KMS-11 (cell line): ENCODE data around the gene REEP1.

Experiments
- H2AFZ ChIP-seq: fragments of 200-600 bp; sonication (generic); 2 replicates; pipeline ENCODE4 v1.6.1; 2016; ENCODE audit warnings: antibody characterized with exemption, mixed run types, low read depth
- H3K27ac ChIP-seq: fragments of 200-600 bp; sonication (generic); 2 replicates; pipeline ENCODE4 v1.6.1; 2016; ENCODE audit warnings: mild to moderate bottlenecking, mixed run types
- H3K27me3 ChIP-seq: fragments of 200-600 bp; sonication (generic); 2 replicates; pipeline ENCODE4 v1.6.1; 2017; ENCODE audit warnings: mild to moderate bottlenecking, low read depth, mixed run types, moderate library complexity; ENCODE audit not compliant: insufficient read depth
- H3K36me3 ChIP-seq: fragments of 200-600 bp; sonication (generic); 2 replicates; pipeline ENCODE4 v1.6.1; 2017; ENCODE audit warnings: mild to moderate bottlenecking, mixed run types; ENCODE audit not compliant: insufficient read depth
- H3K4me1 ChIP-seq: fragments of 200-600 bp; sonication (generic); 2 replicates; pipeline ENCODE4 v1.6.1; 2016; ENCODE audit warnings: mild to moderate bottlenecking, low read depth, mixed run types; ENCODE audit not compliant: poor library complexity, severe bottlenecking
- H3K4me2 ChIP-seq: fragments of 200-600 bp; sonication (generic); 2 replicates; pipeline ENCODE4 v1.7.0; 2016; ENCODE audit warnings: mild to moderate bottlenecking, mixed run types
- H3K4me3 ChIP-seq: fragments of 200-600 bp; sonication (generic); IDR thresholded peaks from 2 replicates; pipeline ENCODE4 v1.6.1; 2017; ENCODE audit warnings: low read depth, low read length, mixed read lengths; ENCODE audit not compliant: insufficient read depth
- H3K79me2 ChIP-seq: fragments of 200-600 bp; sonication (generic); 2 replicates; pipeline ENCODE4 v1.6.1; 2016; ENCODE audit warnings: low read depth, mixed run types; ENCODE audit not compliant: insufficient read depth
- H3K9ac ChIP-seq: fragments of 200-600 bp; sonication (generic); 2 replicates; pipeline ENCODE4 v1.6.1; 2016; ENCODE audit warnings: mild to moderate bottlenecking, mixed run types
- H4K20me1 ChIP-seq: fragments of 200-600 bp; sonication (generic); 2 replicates; pipeline ENCODE4 v1.6.1; 2016; ENCODE audit warnings: mild to moderate bottlenecking, mixed run types; ENCODE audit not compliant: insufficient read depth
- CTCF ChIP-seq: fragments of 200-600 bp; sonication (generic); conservative IDR thresholded peaks from 2 replicates; pipeline ENCODE4 v1.6.1; 2017; ENCODE audit warnings: low read depth, mild to moderate bottlenecking, antibody characterized with exemption, low read length, moderate library complexity, mixed read lengths

The REEP1 gene

GRCh38 chr2:86366651-86367498, 29.4 kb upstream of the REEP1 start:
- H3K36me3 ChIP-seq, result no peaks in the 10 kb centered on the region
- no peaks in the 10 kb centered on the region for H3K79me2 ChIP-seq
- TF ChIP-seq CTCF, result no peak
- no peaks in the 10 kb centered on the region for H3K27me3 ChIP-seq
- no peak overlapping the region for H2AFZ ChIP-seq
- no peak overlapping the region for H3K4me3 ChIP-seq
- H3K4me2 ChIP-seq, result no peak overlapping the region
- no peaks in the 10 kb centered on the region for H4K20me1 ChIP-seq
- H3K4me1 ChIP-seq, result peaks cover 11% of the 10 kb centered on the region
- no peak overlapping the region for H3K9ac ChIP-seq
- no peak overlapping the region for H3K27ac ChIP-seq

GRCh38 chr2:86364894-86365293, 27.5 kb upstream of the REEP1 start:
- Histone ChIP-seq H3K9ac (no peak overlapping the region), H3K4me2 (no peak overlapping the region), H3K4me3 (no peak overlapping the region), H4K20me1 (no peaks in the 10 kb centered on the region), H3K79me2 (no peaks in the 10 kb centered on the region), H3K36me3 (no peaks in the 10 kb centered on the region), H3K27me3 (no peaks in the 10 kb centered on the region), H3K4me1 (peaks cover 11% of the 10 kb centered on the region), H2AFZ (no peak overlapping the region), H3K27ac (no peak overlapping the region)
- TF ChIP-seq CTCF, result no peak

- no peaks in the 10 kb centered on the region for H3K36me3 ChIP-seq
- no peak overlapping the region for H3K4me2 ChIP-seq
- peaks cover 10% of the 10 kb centered on the region for H3K4me1 ChIP-seq
Observed at GRCh38 chr2:86360776-86361175, 23.4 kb upstream of the REEP1 start.

GRCh38 chr2:86358957-86359356, 21.5 kb upstream of the REEP1 start:
- no peaks in the 10 kb centered on the region for H3K27me3 ChIP-seq
- H3K4me1 ChIP-seq, result peaks cover 10% of the 10 kb centered on the region
- H3K79me2 ChIP-seq, result no peaks in the 10 kb centered on the region
- no peak for TF ChIP-seq CTCF
- H4K20me1 ChIP-seq, result no peaks in the 10 kb centered on the region
- H3K36me3 ChIP-seq, result no peaks in the 10 kb centered on the region
- H3K4me3 ChIP-seq, result no peak overlapping the region
- no peak overlapping the region for H3K9ac ChIP-seq
- no peak overlapping the region; the same call in 1 of the 2 replicates for H3K4me2 ChIP-seq
- no peak overlapping the region for H3K27ac ChIP-seq
- peak overlapping the region; percentile 35 for H2AFZ ChIP-seq

More at GRCh38 chr2:86360776-86361175, 23.4 kb upstream of the REEP1 start:
- Histone ChIP-seq H3K27ac (no peak overlapping the region), H3K9ac (no peak overlapping the region), H3K4me3 (no peak overlapping the region), H4K20me1 (no peaks in the 10 kb centered on the region), H2AFZ (no peak overlapping the region), H3K27me3 (no peaks in the 10 kb centered on the region), H3K79me2 (no peaks in the 10 kb centered on the region)
- no peak for TF ChIP-seq CTCF
